ENCODE data around the gene GPR17. TPM values are rescaled to one million over a fixed set of nuclear protein-coding genes. Genes with fewer than 3 reads are reported as not detected.

The GPR17 gene
- total RNA-seq, 4 donors from 2014 or later: not detected

DNA sequence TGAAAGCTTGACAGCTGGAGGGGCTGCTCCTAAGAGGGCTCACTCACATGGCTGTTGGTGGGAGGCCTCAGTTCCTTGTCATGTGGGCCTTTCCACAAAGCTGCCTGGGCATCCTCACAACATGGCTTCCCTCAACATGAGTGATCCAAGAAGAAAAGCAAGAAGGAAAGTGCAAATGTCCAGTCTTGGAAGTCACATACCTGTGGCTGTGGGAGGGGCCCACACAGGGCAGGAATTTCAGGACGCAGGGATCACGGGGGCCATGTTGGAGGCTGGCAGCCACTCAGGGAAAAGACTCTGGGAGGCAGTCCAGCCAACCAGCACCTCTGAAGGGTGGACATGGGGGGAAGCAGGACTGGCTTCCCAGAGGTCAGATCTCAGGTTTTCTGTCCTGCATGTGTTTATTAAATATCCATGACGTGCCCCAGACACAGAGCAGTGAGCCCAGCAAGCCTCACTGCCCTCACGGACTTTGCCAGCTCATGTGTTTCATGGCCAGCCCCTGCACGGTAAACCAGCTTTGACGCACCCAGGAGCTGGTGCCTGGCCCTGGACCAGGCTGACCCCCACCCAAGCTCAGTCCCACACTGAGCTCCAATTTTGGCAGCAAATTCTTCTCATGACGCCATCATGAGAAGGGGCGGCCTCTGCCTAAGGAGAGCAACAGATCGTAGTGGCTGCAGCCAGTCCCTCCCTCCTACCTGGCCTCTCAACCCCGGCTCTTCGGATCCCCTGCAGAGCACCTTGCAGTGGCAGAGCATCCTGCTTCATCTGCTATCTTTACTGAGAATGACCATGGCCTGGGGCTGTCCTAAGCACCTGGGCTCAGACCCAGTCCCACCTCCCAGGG, 34.7 kb upstream of the GPR17 start:
- no peaks in the 10 kb centered on the region for H3K36me3 ChIP-seq
- H3K27ac ChIP-seq: no peak overlapping the region
- no peak for DNase-seq
- no peaks in the 10 kb centered on the region for H3K4me1 ChIP-seq
- intact Hi-C loops (cut with DNase I): no loop called here
- H3K27me3 ChIP-seq: no peaks in the 10 kb centered on the region
- H3K9me3 ChIP-seq: peaks cover 0 to 5% (median 0%) of the 10 kb centered on the region in 3 donors
- no peak for TF ChIP-seq POLR2A (IDR thresholded peaks at IDR 0.05)
- TF ChIP-seq, protein P1, sequence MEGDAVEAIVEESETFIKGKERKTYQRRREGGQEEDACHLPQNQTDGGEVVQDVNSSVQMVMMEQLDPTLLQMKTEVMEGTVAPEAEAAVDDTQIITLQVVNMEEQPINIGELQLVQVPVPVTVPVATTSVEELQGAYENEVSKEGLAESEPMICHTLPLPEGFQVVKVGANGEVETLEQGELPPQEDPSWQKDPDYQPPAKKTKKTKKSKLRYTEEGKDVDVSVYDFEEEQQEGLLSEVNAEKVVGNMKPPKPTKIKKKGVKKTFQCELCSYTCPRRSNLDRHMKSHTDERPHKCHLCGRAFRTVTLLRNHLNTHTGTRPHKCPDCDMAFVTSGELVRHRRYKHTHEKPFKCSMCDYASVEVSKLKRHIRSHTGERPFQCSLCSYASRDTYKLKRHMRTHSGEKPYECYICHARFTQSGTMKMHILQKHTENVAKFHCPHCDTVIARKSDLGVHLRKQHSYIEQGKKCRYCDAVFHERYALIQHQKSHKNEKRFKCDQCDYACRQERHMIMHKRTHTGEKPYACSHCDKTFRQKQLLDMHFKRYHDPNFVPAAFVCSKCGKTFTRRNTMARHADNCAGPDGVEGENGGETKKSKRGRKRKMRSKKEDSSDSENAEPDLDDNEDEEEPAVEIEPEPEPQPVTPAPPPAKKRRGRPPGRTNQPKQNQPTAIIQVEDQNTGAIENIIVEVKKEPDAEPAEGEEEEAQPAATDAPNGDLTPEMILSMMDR (IDR thresholded peaks at IDR 0.05): no peak
- 72 to 81% methylated on average over 3 to 5 of the region's 11 CpGs for WGBS, 2 donors
- H3K4me3 ChIP-seq: no peak overlapping the region

DNA sequence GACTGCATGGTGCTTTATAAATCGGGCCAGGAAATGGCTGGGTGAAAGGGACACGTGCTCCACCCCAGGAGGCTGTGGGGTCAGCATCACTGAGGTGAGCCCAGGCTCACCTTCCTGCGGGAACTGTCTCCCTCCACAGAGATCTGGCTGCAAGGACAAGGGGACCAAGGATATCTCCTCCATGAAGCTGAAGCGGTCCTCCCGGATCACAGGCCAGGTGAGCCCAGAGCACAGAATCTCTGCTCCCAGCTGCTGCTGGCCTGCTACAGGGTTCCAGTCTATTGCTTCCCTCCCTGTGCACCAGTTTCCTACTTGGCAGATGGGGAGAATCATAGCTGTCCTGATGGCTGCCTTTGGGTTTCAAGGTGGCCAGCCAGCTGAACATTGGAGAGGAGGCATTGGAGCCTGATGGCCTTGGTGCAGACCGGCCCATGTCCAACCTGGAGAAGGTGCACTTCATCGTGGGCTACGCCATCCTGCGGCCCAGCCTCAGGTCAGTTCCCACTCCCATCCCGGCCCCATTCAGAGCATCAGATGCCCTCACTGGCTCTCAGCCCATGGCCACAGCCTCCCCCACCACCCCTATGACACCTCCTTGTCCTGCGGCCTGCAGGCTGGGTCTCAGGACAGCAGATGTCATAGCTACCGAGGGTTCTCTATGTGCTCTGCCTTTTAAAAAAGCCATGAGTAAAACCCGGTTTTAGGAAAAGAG, 33.7 kb upstream of the GPR17 start:
- Histone ChIP-seq H3K9me3 (peaks cover 0 to 5% (median 0%) of the 10 kb centered on the region in 3 donors), H3K27ac (no peak overlapping the region), H3K4me1 (no peaks in the 10 kb centered on the region), H3K4me3 (no peak overlapping the region), H3K27me3 (no peaks in the 10 kb centered on the region), H3K36me3 (no peaks in the 10 kb centered on the region)
- DNase-seq: no peak
- intact Hi-C loops (cut with DNase I): no loop called here
- no peak for TF ChIP-seq POLR2A (IDR thresholded peaks at IDR 0.05)
- TF ChIP-seq, protein P1 (IDR thresholded peaks at IDR 0.05): no peak
- 80 to 91% methylated on average over 4 to 8 of the region's 13 CpGs for WGBS, 2 donors

DNA sequence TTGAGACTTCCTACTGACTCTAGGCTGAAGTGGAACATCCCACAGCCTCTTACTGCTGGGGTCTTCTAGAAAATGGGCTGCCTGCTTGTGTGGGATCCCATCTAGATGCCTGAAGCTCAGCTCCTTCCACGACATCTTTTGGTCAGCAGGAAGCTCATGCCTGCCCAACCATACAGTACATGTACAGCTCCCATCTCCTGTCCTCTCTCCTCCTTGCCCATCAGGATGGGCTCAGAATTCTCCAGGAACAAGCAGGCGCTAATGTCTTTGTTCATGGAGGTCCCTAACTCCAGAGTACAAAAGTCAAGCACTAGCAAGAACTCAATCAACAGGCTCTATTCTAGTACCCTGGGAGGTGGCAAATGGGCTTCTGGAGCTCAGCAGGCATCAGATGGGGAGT, 31.7 kb upstream of the GPR17 start:
- intact Hi-C loops (cut with DNase I): no loop called here
- Histone ChIP-seq H3K27ac (no peak overlapping the region), H3K27me3 (peaks cover 0 to under 1% (median 0%) of the 10 kb centered on the region in 4 donors), H3K4me1 (no peaks in the 10 kb centered on the region), H3K4me3 (no peak overlapping the region), H3K9me3 (peaks cover 0 to 5% (median 0%) of the 10 kb centered on the region in 3 donors), H3K36me3 (no peaks in the 10 kb centered on the region)
- no peak for TF ChIP-seq POLR2A (IDR thresholded peaks at IDR 0.05)
- TF ChIP-seq, protein P1 (IDR thresholded peaks at IDR 0.05): no peak
- no peak for DNase-seq
- WGBS, 2 donors: 88 to 90% methylated on average over 2 of the region's 2 CpGs

DNA sequence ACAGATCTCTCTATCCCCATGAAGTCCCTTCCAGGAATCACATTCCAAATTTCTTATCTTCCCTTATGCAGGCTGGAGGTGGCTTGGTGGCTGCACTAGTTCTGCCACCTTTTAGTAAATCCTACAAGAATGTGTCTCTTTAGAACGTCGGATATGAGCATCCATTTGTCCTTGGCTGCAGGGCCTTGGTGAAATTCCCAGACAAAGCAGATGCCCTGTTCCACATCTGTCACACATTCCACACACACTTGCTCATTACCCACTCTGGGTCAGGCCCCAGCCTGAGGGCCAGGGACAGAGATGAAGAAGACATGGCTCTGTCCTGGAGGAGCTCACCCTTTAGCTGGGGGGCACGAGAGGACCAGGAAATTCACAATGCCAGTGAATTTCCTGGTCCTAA, 31.2 kb upstream of the GPR17 start:
- DNase-seq: no peak
- Histone ChIP-seq H3K27ac (no peak overlapping the region), H3K4me1 (no peaks in the 10 kb centered on the region), H3K36me3 (no peaks in the 10 kb centered on the region), H3K4me3 (no peak overlapping the region), H3K27me3 (peaks cover 0 to 6% (median 0%) of the 10 kb centered on the region in 4 donors), H3K9me3 (peaks cover 0 to 5% (median 0%) of the 10 kb centered on the region in 3 donors)
- intact Hi-C loops (cut with DNase I): no loop called here
- TF ChIP-seq, protein P1 (IDR thresholded peaks at IDR 0.05): no peak
- TF ChIP-seq POLR2A (IDR thresholded peaks at IDR 0.05): no peak
- 29 to 33% methylated on average over 2 of the region's 3 CpGs for WGBS, 2 donors

Measured in esophagus squamous epithelium (tissue), 5 donors.